Prostate gland (tissue), 2 donors: ENCODE data around the gene HSDL1.

Experiments used
- POLR2A ChIP-seq: fragments of 450-650 bp; IDR thresholded peaks from one replicate; pipeline ENCODE4 v1.6.1; 2016; ENCODE audit warnings: antibody characterized with exemption, mild to moderate bottlenecking
- POLR2AphosphoS5 ChIP-seq: sonication (generic); formaldehyde crosslinking; IDR thresholded peaks from one replicate; pipeline ENCODE4 v1.6.1; 2017; ENCODE audit warnings: antibody characterized with exemption
- TF ChIP-seq, protein P1 (sequence below), 4 experiments: fragments of 200-600 bp in 2 of 4; fragments of 450-650 bp in 2 of 4; sonication (generic) in 2 of 4; IDR thresholded peaks; 1 replicate in 3 of 4; 2 replicates in 1 of 4; pipeline ENCODE4 v1.5.1; 2016 to 2019; ENCODE audit warnings: antibody characterized with exemption in 4 of 4, mild to moderate bottlenecking in 2 of 4, moderate library complexity in 2 of 4

DNA sequence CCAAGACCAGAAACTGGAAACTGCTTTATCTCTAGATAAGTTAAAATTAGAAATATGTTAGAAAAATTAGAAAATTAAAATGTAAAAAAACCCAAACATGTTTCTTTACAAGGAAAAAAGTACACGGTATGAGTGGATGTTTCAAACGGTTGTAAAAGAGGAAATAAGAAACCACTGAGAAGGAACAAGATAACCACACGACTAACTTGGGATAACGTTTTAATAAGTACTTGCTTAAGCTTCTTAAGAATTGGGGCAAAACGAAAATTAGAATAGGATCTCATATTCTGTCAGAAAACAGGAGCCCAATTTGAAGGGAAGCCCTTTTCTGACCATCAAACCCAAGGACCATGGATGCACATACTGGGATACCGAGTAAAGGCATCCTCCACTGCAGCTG lies 59.2 kb downstream of the HSDL1 start:
- TF ChIP-seq, protein P1, sequence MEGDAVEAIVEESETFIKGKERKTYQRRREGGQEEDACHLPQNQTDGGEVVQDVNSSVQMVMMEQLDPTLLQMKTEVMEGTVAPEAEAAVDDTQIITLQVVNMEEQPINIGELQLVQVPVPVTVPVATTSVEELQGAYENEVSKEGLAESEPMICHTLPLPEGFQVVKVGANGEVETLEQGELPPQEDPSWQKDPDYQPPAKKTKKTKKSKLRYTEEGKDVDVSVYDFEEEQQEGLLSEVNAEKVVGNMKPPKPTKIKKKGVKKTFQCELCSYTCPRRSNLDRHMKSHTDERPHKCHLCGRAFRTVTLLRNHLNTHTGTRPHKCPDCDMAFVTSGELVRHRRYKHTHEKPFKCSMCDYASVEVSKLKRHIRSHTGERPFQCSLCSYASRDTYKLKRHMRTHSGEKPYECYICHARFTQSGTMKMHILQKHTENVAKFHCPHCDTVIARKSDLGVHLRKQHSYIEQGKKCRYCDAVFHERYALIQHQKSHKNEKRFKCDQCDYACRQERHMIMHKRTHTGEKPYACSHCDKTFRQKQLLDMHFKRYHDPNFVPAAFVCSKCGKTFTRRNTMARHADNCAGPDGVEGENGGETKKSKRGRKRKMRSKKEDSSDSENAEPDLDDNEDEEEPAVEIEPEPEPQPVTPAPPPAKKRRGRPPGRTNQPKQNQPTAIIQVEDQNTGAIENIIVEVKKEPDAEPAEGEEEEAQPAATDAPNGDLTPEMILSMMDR (IDR thresholded peaks at IDR 0.05): no peak
- no peak for TF ChIP-seq POLR2A
- TF ChIP-seq POLR2AphosphoS5: no peak
